HG03378 (cell line): Measurements from ENCODE around the gene SELENOO.
"Not testable (repeated sequence)": the region's sequence is repeated elsewhere in the genome, so short reads cannot be mapped to it uniquely, and the experiment has no call there.

Experiments
- ATAC-seq: cut with Tn5 transposase; IDR thresholded peaks from one replicate; pipeline ENCODE4 v1.9.1; 2021; ENCODE audit warnings: mild to moderate bottlenecking, moderate library complexity; ENCODE audit not compliant: unreplicated experiment

SELENOO gene

GRCh38 chr22:50198624-50199017, 2.2 kb upstream of the SELENOO start:
- ATAC-seq = no peak

- no peak for ATAC-seq
Observed at GRCh38 chr22:50199251-50199721, 1.5 kb upstream of the SELENOO start.

- ATAC-seq = no peak
Observed at GRCh38 chr22:50199829-50200460, 866 bp upstream of the SELENOO start.

- ATAC-seq = no peak
Observed at GRCh38 chr22:50201191-50202129, 649 bp downstream of the SELENOO start.

- ATAC-seq = no peak
Observed at GRCh38 chr22:50202130-50202666, 1.4 kb downstream of the SELENOO start.

GRCh38 chr22:50203288-50203687, 2.5 kb downstream of the SELENOO start:
- ATAC-seq = no peak

GRCh38 chr22:50204571-50204970, 3.8 kb downstream of the SELENOO start:
- ATAC-seq = no peak

GRCh38 chr22:50204998-50205397, 4.2 kb downstream of the SELENOO start:
- ATAC-seq = not testable (repeated sequence)

- ATAC-seq = no peak
Observed at GRCh38 chr22:50205781-50206569, 5.2 kb downstream of the SELENOO start.

GRCh38 chr22:50206599-50206998, 5.8 kb downstream of the SELENOO start:
- no peak for ATAC-seq

GRCh38 chr22:50207383-50208140, 6.8 kb downstream of the SELENOO start:
- no peak for ATAC-seq

- ATAC-seq = no peak
Observed at GRCh38 chr22:50208430-50208938, 7.7 kb downstream of the SELENOO start.

- no peak for ATAC-seq
Observed at GRCh38 chr22:50208939-50209892, 8.4 kb downstream of the SELENOO start.

GRCh38 chr22:50209893-50210292, 9.1 kb downstream of the SELENOO start:
- ATAC-seq = no peak

GRCh38 chr22:50210378-50211139, 9.7 kb downstream of the SELENOO start:
- ATAC-seq = no peak

- no peak for ATAC-seq
Observed at GRCh38 chr22:50211147-50211546, 10.3 kb downstream of the SELENOO start.

- no peak for ATAC-seq
Observed at GRCh38 chr22:50213263-50213662, 12.5 kb downstream of the SELENOO start.
